ELR (cell line): ENCODE measurements around the gene ZNF609.
A peak's percentile ranks its signal among the peaks of the same experiment; 100 is the strongest.
"Not testable (repeated sequence)": the region's sequence is repeated elsewhere in the genome, so short reads cannot be mapped to it uniquely, and the experiment has no call there.

ENCODE experiments used
- DNase-seq: peaks from one replicate; pipeline ENCODE4 v3.0.0-alpha.2; 2015; ENCODE audit warnings: low read depth

ZNF609 gene

GRCh38 chr15:64459066-64459781, 1.2 kb upstream of the ZNF609 start:
- no peak for DNase-seq

DNA sequence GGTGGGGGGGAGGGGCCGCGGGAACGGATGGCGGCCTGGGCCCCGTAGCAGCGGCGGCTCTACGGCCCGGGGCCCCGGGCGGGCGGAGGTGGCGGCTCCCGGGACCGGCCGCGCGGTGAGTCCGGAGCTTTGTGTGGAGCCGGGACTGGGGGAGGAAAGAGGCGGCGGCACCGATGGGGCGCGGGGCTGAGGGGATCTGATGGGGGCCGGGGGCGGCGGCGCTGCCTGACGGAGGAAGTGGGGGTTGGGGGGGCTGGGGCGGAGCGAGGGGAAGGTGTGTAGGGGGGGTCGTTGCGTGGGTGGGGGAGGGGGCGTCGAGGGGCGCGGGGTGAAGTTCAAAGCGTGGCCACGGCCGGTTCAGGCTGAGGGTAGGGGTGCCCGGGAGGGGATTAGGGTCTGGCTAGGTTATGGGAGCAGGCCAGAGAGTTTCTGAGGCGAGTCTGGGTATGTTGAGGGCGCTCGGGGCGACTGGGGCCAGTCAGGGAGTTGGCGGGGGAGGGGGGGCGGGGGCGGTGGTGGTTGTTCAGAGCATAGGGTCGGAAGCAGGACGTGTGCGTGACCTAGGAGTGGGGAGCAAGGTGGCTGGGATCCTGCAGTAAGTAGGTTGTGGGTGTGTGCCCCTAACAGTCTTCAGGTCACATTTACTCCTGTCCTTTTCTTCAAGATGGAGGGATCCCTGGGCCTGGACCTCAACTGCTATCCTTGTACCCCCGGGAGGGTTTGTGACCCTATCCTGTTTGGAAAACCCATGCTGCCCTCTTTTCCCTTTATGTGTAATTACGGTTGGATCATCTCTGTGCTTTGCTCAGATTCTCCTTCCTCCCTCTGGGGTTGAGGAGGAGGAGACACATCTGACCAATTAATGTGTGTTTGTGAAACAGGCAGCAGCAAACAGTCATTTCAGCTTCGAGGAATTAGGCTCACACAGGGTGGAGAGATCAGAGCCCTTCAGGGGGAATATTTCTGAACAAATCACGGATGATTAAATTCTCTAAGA, 644 bp downstream of the ZNF609 start:
- DNase-seq = peak; percentile 83

DNA sequence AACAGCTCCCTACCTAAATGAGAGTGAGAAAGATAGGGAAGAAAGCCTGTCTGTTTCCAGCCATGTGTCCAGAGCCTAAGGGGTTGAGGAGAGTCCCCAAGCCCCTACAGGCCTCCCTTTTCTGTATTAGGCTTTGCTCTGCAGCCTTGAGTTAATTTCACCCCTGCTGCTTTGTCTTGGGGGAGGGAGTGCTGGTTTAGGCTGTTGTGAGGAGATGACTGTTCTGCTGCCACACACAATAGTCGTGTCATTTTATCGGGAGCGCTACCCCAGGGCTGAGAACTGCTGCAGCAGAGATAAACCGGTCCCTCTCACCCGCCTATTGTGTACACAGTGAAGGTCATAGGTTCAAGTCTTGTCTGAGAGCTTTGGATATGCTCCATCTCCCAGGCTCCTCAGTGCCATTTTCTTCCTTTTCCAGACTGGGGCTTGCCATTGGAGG, 1.4 kb downstream of the ZNF609 start:
- DNase-seq = no peak

DNA sequence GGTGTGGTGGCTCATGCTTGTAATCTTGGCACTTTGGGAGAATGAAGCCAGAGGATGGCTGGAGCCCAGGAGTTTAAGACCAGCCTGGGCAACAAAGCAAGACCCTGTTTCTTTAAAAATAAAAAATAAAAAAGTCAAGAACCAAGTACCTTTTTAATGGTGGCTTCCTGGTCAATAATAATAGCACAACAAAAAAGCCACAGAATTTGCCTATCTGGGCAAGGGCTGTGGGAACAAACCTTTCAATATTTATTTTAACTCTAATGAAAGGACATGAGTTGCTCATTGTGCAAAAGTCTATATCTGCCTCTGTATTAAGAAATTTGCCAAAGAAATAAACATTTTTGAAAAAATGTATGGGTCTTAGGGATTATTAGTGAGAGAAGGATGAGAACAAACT, 2.1 kb downstream of the ZNF609 start:
- DNase-seq = no peak

DNA sequence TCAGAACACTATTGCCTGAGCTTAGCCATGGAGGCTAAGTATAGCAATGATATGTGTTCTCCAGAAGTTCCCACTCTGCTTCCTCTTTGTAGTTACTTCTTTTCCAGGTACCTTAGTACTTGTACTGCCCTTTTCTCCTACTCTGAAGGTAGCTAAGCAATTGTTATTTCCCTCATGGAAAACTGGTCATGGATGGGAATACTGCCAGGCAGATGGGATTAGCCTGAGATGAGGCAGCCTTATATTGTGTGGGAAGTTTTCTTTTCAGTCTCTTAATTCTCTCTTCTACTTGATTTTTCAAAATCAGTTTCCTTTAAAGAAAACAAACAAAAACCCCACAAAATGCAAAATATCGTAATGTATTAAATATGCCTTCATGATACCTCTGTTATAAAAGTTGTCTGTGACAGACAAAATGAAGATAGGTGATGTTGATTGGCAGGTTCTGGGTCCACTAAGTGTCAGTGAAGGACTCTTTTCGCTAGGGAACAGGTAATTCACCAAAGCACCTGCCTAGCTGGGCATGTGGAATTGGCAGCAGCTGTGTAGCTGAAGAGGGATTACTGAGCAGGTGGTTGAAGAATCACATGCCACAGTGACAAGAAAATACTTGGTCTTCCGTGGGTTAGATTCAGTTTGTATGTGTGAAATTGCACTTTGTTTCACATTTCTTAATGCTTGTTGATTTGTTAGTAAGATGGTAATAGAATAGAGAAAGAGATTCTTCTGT, 4.1 kb downstream of the ZNF609 start:
- no peak for DNase-seq

GRCh38 chr15:64466408-64467141, 6.2 kb downstream of the ZNF609 start:
- DNase-seq = no peak

DNA sequence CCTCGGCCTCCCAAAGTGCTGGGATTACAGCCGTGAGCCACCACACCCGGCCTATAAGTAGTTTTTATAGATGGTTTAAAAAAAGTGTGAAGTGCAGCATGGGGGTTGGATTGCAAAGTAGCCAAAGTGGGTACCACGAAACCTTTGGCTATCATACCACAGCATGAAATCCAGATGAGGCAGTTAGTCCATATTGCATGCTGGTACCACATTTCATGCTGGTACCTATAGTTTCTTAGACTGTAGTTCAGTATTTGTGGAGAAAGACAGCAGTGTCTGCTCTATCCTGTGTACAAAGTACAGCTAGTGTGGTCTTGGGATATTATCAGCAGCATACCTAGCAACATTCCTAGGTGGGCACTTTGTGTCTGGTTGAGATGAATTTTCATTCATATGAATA, 11.8 kb downstream of the ZNF609 start:
- no peak for DNase-seq

DNA sequence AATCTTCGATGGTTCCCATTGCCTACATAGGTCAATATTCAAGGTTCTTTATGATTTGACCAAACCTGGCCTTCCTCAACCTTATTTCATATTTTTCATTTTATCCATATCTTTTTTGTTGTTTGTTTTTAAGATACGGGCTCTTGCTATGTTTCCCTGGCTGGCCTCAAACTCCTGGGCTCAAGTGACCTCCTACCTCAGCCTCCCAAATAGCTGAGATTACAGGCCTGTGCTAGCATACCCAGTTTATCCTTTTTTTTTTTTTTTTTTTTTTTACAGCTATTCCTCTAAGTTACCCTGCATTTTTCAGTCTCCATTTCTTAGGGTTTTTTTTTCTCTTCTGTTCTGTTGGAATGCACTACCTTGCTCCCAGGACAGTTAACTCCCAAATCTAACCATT, 14.5 kb downstream of the ZNF609 start:
- no peak for DNase-seq

DNA sequence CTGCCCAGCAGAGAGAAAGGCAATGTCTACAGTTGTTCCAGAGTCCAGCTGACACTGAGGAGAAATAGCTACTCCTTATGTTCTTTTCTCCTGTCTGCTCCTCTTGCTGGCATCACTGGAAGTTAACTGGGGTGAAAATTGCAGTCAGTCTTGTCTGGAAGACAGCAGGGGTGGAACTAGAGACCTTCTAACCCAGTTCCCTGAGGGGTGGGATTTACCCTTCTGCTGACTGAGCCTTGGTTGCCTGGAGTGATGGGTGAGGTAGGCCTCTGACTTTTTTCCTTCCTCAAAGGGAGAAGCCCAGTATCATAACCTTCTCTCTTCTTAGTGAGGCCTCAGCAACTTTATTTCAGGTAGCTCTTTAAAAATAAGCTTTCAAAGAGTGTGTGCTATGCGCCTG, 16.2 kb downstream of the ZNF609 start:
- DNase-seq = no peak

DNA sequence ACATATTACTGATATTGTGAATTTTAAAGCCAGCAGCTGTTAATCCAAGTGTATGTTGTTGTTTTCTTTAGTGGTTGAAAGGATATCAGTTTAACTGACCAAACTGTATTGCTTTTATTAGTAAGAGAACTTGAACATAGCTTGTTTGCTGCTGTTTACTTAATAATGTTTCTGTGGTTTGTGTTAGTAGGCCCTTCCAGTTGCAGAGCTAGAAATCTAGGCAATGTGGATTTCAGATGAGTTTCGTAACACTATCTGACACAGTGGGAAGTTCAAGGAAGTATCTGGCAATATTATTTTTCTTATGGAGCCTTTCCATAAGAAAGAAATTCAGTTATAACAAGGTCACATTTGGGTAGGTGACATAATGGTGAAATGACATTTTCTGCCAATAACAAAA, 18.5 kb downstream of the ZNF609 start:
- DNase-seq = no peak

GRCh38 chr15:64480891-64481290, 20.5 kb downstream of the ZNF609 start:
- DNase-seq = no peak

- DNase-seq = no peak
Measured at GRCh38 chr15:64483749-64484148, 23.4 kb downstream of the ZNF609 start.

- no peak for DNase-seq
Measured at GRCh38 chr15:64485796-64486195, 25.4 kb downstream of the ZNF609 start.

DNA sequence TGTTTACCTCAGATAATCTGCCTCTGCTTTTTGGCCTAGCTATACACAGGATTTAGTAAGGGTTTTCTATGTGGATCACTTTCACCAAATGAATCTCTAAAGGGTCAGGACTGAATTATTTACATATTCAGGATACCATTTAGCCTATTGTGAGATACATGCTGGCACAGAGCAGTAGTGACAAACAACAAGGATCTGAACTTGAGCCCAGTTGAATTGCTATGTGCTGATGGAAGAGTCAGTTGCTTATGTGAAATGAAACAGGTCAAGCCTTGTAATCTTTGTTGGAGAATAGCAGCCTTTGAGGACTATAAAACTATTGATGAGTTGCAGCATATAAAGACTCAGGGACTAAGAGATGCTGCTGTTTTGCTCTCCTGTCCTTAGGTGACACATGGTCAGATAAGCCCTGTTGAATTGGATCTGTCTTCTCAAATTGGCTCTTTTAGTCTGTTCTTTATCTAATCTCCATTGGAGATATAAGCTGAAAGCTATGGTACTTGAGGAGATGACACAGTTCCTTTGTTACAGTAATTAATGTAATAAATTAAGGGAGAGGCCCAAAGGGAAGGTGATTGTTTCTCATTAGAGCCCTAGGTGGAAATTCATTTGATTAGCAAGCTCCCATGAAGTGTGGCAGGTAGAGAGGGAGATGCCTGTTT, 30.4 kb downstream of the ZNF609 start:
- no peak for DNase-seq

- DNase-seq = no peak
Measured at GRCh38 chr15:64493641-64494040, 33.3 kb downstream of the ZNF609 start.

- not testable (repeated sequence) for DNase-seq
Measured at GRCh38 chr15:64495968-64496367, 35.6 kb downstream of the ZNF609 start.

DNA sequence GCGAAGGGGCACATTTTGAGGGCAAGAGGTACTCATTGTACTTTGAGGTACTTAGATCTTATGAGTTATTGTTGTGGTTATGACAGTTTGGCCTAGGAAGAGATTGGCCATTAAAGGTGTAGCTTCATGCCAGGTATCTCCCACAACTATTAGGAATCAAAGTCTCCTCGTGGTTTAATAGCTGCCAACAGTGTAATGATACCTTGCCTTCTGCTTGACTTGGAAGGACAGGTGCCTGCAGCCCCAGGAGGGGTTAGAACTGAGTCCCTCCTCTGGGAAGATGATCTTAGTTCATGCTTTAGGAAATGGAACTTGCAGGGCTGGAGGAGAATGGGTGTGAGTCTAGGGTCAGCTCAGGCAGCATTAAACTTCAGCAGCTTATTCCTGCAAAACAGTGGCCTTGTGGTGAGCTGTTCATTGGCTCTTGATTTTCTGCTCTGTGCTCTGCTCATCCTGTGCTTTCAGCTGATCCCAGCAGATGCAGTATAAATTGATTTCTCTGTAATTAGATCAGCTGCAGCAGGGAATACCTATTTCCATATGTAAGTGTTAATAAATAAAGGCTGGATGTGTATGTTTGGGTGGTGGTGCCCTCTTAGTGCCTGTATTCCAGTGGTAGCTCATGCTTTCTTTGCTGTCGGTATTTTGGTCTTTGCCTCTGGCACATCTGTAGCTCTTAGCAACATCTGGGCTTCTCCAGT, 40.5 kb downstream of the ZNF609 start:
- no peak for DNase-seq

DNA sequence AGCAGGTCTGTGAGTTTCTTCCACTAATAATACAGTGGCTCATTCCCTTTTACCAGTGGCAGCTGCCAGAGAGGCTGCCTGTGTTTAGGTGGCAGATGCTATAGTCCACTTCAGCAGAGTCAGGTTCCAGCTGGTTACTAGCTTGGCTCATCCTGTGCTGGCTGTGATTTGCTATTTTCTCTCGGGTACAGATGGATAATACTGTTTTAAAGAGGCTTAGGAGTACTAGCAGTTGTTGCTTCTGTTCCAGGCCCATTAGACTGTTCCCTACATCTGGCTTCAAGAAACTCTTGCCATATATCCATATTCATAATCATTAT, 41.0 kb downstream of the ZNF609 start:
- DNase-seq = no peak

- DNase-seq = no peak
Measured at GRCh38 chr15:64502151-64502550, 41.8 kb downstream of the ZNF609 start.

DNA sequence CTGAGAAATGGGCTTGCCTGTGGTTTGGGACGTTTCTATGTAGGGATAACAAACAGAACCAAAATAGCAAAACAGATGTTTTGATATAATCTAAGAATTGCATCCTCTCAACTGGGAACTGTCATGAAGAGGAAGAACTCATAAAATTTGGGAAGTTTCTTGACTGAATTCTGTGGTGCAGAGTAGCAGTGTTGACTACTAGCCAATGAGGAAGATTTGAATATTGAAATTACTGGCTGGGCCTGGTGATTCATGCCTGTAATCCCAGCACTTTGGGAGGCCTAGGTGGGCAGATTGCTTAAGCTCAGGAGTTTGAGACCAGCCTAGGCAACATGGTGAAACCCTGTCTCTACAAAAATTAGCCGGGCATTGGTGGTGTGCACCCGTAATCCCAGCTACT, 42.2 kb downstream of the ZNF609 start:
- DNase-seq = peak; percentile 32

- DNase-seq = peak; percentile 45
Measured at GRCh38 chr15:64503197-64503596, 42.8 kb downstream of the ZNF609 start.
